ENCODE results near the gene CCDC148.

DNA sequence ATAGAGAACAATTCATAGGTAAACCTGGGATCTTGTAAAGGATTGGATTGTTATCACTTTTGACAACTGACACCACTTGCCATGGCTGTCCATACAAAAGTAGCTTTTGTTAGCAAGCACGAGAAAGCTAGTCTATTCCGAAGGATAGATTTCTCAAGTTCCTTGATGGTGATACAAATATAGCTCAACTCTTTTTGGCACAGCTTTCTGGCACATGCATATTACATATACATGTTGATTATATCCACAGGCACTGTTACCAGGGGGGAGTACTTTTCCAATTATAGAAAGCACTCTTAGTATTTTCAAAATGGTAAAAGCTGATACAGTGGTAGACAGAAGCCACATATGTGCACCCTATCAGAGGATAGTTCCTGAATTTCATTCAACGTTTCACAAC is 186.0 kb downstream of the CCDC148 start:
- TF ChIP-seq EZH2 (IDR thresholded peaks at IDR 0.05; ENCODE audit: borderline replicate concordance, insufficient read depth, low read depth, low read length, poor library complexity, severe bottlenecking): no peak
- TF ChIP-seq, protein P1, sequence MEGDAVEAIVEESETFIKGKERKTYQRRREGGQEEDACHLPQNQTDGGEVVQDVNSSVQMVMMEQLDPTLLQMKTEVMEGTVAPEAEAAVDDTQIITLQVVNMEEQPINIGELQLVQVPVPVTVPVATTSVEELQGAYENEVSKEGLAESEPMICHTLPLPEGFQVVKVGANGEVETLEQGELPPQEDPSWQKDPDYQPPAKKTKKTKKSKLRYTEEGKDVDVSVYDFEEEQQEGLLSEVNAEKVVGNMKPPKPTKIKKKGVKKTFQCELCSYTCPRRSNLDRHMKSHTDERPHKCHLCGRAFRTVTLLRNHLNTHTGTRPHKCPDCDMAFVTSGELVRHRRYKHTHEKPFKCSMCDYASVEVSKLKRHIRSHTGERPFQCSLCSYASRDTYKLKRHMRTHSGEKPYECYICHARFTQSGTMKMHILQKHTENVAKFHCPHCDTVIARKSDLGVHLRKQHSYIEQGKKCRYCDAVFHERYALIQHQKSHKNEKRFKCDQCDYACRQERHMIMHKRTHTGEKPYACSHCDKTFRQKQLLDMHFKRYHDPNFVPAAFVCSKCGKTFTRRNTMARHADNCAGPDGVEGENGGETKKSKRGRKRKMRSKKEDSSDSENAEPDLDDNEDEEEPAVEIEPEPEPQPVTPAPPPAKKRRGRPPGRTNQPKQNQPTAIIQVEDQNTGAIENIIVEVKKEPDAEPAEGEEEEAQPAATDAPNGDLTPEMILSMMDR (IDR thresholded peaks at IDR 0.05): no peak
